HG02852 (cell line): ENCODE measurements around the gene NLRP8.
"Not testable (repeated sequence)": the region's sequence is repeated elsewhere in the genome, so short reads cannot be mapped to it uniquely, and the experiment has no call there.

Source experiments
- ATAC-seq: cut with Tn5 transposase; IDR thresholded peaks from one replicate; pipeline ENCODE4 v1.9.1; 2021; ENCODE audit warnings: mild to moderate bottlenecking, moderate library complexity; ENCODE audit not compliant: unreplicated experiment

NLRP8 gene

GRCh38 chr19:55962186-55962585 lies 14.6 kb downstream of the NLRP8 start:
- no peak for ATAC-seq

GRCh38 chr19:55973982-55974381 lies 26.4 kb downstream of the NLRP8 start:
- no peak for ATAC-seq

GRCh38 chr19:55980415-55980814 lies 32.8 kb downstream of the NLRP8 start:
- no peak for ATAC-seq

DNA sequence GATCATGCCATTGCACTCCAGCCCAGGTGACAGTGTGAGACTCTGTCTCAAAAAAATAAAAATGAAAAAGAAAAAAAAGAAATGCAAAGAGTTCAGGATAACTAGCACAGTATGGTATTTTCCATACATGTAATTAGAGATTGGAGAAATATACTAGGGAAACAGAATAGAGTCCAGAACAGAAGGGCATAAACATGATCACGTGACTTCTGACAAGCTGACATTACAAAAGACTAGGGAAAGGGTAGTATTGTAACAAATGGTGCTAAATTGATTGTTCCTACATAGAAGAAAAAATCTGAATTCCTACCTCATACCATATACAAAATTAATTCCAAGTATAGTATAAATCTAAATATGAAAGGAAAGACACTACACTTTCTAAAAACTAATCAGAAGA lies 37.6 kb downstream of the NLRP8 start:
- ATAC-seq: no peak

DNA sequence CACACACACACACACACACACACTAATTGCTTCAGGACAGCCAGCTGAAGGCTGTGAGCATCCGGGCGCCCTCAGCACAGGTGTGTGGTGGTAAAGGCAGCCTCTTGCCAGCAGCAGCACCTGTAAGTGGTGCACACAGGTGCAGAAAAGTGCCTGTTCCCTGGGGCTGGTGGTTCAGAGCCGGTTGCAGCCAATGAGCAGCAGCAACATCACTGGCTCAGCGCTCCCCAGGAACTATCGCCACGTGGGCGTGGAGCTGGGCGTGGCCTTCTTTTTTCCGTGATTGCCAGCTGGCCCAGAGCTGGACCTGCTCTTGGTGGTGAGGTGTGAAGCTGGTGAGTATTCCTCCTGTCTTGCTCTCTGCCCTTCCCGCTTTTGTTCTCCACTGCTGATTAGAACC lies 38.9 kb downstream of the NLRP8 start, which contains the start of gene NLRP5:
TSS of gene NLRP5 (plus strand) at position 289 of the 400 bp plus-strand sequence.
- no peak for ATAC-seq

GRCh38 chr19:55990831-55991230 lies 43.2 kb downstream of the NLRP8 start:
- ATAC-seq: no peak

DNA sequence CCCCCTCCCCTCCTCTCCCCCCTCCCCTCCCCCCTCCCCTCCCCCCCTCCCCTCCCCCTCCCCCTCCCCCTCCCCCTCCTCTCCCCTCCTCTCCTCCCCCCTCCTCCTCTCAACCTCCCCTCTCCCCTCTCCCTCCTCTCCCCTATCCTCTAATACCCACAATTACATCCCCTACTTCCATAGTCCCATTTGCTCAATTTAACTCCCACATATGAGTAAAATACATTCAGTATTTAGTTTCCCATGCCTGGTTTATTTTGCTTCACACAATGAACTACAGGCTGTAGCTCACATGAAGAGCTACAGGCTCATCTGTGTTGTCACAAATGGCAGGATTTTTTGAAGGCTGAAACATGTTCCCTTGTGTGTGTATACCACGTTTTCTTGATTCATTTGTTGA lies 45.9 kb downstream of the NLRP8 start:
- ATAC-seq: no peak

- no peak for ATAC-seq
Measured at GRCh38 chr19:56014765-56015164, 67.1 kb downstream of the NLRP8 start.

- ATAC-seq: no peak
Measured at GRCh38 chr19:56015756-56016155, 68.1 kb downstream of the NLRP8 start.

DNA sequence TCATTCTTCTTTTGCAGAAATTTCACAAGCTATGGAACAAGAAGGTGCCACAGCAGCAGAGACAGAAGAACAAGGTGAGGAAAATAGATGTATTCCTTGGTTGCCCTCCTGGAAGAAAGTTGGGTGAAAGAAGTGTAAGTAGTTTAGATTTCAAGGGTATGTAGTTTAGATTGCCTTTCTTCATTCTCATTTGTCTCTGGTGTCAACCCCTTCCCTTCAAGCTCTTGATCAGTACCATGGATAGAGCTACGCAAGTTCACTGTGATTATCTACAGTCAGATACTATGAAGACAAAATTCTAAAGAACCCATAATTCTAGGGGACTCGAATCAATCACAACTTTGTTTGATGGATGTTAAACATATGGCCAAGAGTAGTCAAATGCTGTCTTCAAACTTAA lies 71.7 kb downstream of the NLRP8 start:
- not testable (repeated sequence) for ATAC-seq

- not testable (repeated sequence) for ATAC-seq
Measured at GRCh38 chr19:56020355-56020975, 72.8 kb downstream of the NLRP8 start.

DNA sequence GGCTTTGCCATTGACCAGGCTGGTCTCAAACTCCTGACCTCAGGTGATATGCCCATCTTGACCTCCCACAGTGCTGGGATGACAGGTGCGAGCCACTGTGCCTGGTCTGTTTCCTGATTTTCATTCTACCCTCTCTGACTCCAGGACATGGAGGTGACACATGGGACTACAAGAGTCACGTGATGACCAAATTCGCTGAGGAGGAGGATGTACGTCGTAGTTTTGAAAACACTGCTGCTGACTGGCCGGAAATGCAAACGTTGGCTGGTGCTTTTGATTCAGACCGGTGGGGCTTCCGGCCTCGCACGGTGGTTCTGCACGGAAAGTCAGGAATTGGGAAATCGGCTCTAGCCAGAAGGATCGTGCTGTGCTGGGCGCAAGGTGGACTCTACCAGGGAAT lies 79.1 kb downstream of the NLRP8 start:
- no peak for ATAC-seq
